ENCODE results near the gene ITPKC.

- TF ChIP-seq, protein P1, sequence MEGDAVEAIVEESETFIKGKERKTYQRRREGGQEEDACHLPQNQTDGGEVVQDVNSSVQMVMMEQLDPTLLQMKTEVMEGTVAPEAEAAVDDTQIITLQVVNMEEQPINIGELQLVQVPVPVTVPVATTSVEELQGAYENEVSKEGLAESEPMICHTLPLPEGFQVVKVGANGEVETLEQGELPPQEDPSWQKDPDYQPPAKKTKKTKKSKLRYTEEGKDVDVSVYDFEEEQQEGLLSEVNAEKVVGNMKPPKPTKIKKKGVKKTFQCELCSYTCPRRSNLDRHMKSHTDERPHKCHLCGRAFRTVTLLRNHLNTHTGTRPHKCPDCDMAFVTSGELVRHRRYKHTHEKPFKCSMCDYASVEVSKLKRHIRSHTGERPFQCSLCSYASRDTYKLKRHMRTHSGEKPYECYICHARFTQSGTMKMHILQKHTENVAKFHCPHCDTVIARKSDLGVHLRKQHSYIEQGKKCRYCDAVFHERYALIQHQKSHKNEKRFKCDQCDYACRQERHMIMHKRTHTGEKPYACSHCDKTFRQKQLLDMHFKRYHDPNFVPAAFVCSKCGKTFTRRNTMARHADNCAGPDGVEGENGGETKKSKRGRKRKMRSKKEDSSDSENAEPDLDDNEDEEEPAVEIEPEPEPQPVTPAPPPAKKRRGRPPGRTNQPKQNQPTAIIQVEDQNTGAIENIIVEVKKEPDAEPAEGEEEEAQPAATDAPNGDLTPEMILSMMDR (IDR thresholded peaks at IDR 0.05; ENCODE audit: poor library complexity, severe bottlenecking): no peak
- TF ChIP-seq, protein P2, sequence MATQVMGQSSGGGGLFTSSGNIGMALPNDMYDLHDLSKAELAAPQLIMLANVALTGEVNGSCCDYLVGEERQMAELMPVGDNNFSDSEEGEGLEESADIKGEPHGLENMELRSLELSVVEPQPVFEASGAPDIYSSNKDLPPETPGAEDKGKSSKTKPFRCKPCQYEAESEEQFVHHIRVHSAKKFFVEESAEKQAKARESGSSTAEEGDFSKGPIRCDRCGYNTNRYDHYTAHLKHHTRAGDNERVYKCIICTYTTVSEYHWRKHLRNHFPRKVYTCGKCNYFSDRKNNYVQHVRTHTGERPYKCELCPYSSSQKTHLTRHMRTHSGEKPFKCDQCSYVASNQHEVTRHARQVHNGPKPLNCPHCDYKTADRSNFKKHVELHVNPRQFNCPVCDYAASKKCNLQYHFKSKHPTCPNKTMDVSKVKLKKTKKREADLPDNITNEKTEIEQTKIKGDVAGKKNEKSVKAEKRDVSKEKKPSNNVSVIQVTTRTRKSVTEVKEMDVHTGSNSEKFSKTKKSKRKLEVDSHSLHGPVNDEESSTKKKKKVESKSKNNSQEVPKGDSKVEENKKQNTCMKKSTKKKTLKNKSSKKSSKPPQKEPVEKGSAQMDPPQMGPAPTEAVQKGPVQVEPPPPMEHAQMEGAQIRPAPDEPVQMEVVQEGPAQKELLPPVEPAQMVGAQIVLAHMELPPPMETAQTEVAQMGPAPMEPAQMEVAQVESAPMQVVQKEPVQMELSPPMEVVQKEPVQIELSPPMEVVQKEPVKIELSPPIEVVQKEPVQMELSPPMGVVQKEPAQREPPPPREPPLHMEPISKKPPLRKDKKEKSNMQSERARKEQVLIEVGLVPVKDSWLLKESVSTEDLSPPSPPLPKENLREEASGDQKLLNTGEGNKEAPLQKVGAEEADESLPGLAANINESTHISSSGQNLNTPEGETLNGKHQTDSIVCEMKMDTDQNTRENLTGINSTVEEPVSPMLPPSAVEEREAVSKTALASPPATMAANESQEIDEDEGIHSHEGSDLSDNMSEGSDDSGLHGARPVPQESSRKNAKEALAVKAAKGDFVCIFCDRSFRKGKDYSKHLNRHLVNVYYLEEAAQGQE (IDR thresholded peaks at IDR 0.05; ENCODE audit: borderline replicate concordance): no peak
- TF ChIP-seq MXI1 (conservative IDR thresholded peaks at IDR 0.05; ENCODE audit: poor library complexity, severe bottlenecking): no peak
- TF ChIP-seq POLR2AphosphoS5 (IDR thresholded peaks at IDR 0.05): no peak
These were observed 27.9 kb downstream of the ITPKC start for GRCh38 chr19:40744554-40745401.

Measured in neural cell (in vitro differentiated cells).